Vagina (tissue), 2 donors: ENCODE data around the gene CDC42EP3. TPM values are rescaled to one million over a fixed set of nuclear protein-coding genes. Genes with fewer than 3 reads are reported as not detected.

Experiments
- DNase-seq, 2 donors: peaks; one replicate each; pipeline ENCODE4 v3.0.0-alpha.2; 2017; ENCODE audit errors: extremely low spot score in 2 of 2
- H3K27ac ChIP-seq: fragments of 200-600 bp; sonication (generic); one replicate; pipeline ENCODE4 v1.5.1; 2019
- H3K27me3 ChIP-seq: fragments of 200-600 bp; sonication (generic); one replicate; pipeline ENCODE4 v1.5.1; 2019
- H3K36me3 ChIP-seq, 2 donors: fragments of 200-600 bp; sonication (generic); one replicate each; pipeline ENCODE4 v1.5.1; 2017 to 2019
- H3K4me1 ChIP-seq: fragments of 200-600 bp; sonication (generic); one replicate; pipeline ENCODE4 v1.5.1; 2019
- H3K4me3 ChIP-seq, 2 donors: fragments of 200-600 bp; sonication (generic); 1 replicate in 1 of 2; 2 replicates in 1 of 2; pipeline ENCODE4 v1.5.1; 2016 to 2019
- H3K9me3 ChIP-seq: fragments of 200-600 bp; sonication (generic); one replicate; pipeline ENCODE4 v1.5.1; 2019
- POLR2A ChIP-seq, 2 donors: fragments of 450-650 bp; IDR thresholded peaks; one replicate each; pipeline ENCODE4 v1.6.1; 2017; ENCODE audit warnings: antibody characterized with exemption in 2 of 2, mild to moderate bottlenecking in 2 of 2, moderate library complexity in 2 of 2
- POLR2AphosphoS5 ChIP-seq, 2 donors: sonication (generic); formaldehyde crosslinking; IDR thresholded peaks; one replicate each; pipeline ENCODE4 v1.9.0; 2017; ENCODE audit warnings: antibody characterized with exemption in 2 of 2, mild to moderate bottlenecking in 2 of 2, low read depth in 1 of 2; ENCODE audit not compliant: insufficient read depth in 1 of 2
- intact Hi-C: fragments of 100-400 bp; cut with DNase I; formaldehyde crosslinking; loops from one replicate; pipeline ENCODE4 v1.15.1; 2023
- total RNA-seq: library from RNA; depleted of rRNA; stranded (reverse); fragments of >200 nt; gene quantifications from one replicate; pipeline ENCODE4 v1.2.3, GENCODE V29; 2016
- TF ChIP-seq, protein P1 (sequence below), 3 experiments: fragments of 450-650 bp in 2 of 3; fragments of 200-600 bp in 1 of 3; sonication (generic) in 1 of 3; IDR thresholded peaks; one replicate each; pipeline ENCODE4 v1.5.1; 2017 to 2019; ENCODE audit warnings: antibody characterized with exemption in 3 of 3, mild to moderate bottlenecking in 2 of 3, moderate library complexity in 2 of 3

Gene CDC42EP3
- total RNA-seq, 1 donor from 2014 or later, result 44.4 TPM

DNA sequence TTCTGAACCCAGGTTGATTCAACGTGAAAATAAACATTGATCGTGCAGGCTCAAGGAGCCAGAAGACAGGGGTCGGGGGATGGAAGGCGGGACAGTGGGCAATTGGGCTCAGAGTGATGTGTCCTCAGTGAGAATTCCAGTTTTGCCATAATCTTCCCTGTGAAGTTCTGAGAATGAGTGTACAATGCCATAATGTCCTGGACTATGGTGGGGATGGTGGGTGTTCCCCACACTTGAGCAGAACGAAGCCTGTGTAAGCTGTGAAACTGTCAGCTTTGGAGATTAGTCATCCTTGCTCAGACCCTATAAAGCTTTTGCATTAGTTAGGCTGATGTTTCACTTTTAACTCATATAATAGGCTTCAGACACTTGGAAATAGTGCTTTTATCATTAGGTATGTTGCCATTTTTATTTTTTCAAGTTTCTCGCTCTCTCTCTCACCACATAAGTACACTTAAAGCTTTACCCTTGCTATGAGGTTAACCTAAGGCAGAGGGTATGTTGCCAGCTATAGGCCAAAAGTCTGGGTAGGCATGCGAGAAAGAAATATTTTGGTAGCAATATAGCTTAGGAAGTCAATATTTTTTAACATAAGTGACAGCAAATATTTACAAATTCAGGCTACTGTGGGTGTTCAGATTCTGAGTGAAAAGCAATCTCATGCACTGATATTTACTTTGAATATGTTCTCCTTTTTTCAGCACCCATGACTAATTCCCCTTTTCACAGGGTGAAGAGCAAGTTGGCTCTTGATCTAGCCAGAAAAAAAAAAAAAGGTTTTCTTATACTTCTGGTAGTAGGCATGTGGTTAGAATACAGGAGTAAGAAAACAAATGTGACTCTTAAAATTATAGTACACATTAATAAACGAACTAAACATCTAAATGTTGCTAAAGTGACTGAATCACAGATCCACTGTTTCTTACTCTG, 47.2 kb downstream of the CDC42EP3 start:
- no peak overlapping the region for H3K4me3 ChIP-seq
- intact Hi-C loops, result no loop called here
- H3K9me3 ChIP-seq, result no peaks in the 10 kb centered on the region
- TF ChIP-seq, protein P1, sequence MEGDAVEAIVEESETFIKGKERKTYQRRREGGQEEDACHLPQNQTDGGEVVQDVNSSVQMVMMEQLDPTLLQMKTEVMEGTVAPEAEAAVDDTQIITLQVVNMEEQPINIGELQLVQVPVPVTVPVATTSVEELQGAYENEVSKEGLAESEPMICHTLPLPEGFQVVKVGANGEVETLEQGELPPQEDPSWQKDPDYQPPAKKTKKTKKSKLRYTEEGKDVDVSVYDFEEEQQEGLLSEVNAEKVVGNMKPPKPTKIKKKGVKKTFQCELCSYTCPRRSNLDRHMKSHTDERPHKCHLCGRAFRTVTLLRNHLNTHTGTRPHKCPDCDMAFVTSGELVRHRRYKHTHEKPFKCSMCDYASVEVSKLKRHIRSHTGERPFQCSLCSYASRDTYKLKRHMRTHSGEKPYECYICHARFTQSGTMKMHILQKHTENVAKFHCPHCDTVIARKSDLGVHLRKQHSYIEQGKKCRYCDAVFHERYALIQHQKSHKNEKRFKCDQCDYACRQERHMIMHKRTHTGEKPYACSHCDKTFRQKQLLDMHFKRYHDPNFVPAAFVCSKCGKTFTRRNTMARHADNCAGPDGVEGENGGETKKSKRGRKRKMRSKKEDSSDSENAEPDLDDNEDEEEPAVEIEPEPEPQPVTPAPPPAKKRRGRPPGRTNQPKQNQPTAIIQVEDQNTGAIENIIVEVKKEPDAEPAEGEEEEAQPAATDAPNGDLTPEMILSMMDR (IDR thresholded peaks at IDR 0.05), result no peak
- peak in 1 of 2 donors; percentile 21 for TF ChIP-seq POLR2AphosphoS5 (IDR thresholded peaks at IDR 0.05; ENCODE audit: insufficient read depth in 1 of 2, low read depth in 1 of 2)
- DNase-seq, result no peak
- no peaks in the 10 kb centered on the region for H3K27me3 ChIP-seq
- peak overlapping the region; percentile 9 for H3K27ac ChIP-seq
- no peaks in the 10 kb centered on the region for H3K4me1 ChIP-seq
- no peaks in the 10 kb centered on the region for H3K36me3 ChIP-seq

- H3K36me3 ChIP-seq, result no peaks in the 10 kb centered on the region
- no peaks in the 10 kb centered on the region for H3K9me3 ChIP-seq
- TF ChIP-seq, protein P1 (IDR thresholded peaks at IDR 0.05), result no peak
- TF ChIP-seq POLR2A (IDR thresholded peaks at IDR 0.05) (no peak), POLR2AphosphoS5 (IDR thresholded peaks at IDR 0.05; ENCODE audit: insufficient read depth in 1 of 2, low read depth in 1 of 2) (no peak)
- H3K4me3 ChIP-seq, result no peak overlapping the region
- no peak for DNase-seq
- intact Hi-C loops, result no loop called here
- no peak overlapping the region for H3K27ac ChIP-seq
- no peaks in the 10 kb centered on the region for H3K4me1 ChIP-seq
- no peaks in the 10 kb centered on the region for H3K27me3 ChIP-seq
These were observed 48.0 kb downstream of the CDC42EP3 start for GRCh38 chr2:37623406-37623805.

DNA sequence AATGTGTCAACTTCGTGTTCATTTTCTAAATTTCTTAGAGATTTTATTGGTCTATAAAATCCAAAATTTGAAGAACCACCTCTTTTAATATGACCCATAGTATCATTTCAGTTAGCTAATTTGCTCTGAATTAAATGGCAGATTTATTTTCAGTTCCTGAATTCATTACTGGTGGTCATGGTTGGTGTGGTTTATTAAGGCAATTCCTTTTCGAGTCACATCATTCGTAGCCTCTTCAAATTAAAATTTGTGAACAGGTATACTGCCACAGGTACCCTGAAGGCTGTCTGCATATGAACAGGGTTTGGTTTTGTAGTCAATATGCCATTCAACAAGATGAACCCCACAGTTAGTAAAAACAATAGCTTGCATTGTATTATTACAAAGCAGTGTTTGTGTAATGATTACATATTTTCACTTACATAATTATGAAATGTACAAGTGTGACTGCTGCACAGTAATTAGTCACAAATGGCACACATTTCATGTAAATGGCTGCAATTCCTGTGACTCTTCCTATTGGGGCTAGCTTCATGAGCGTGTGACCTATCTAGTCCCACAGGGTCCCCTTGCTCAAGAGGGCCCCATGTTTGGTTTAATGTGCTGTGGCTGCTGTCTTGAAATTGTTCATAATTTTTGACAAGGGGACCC, 48.9 kb downstream of the CDC42EP3 start:
- TF ChIP-seq, protein P1 (IDR thresholded peaks at IDR 0.05), result no peak
- TF ChIP-seq POLR2AphosphoS5 (IDR thresholded peaks at IDR 0.05; ENCODE audit: insufficient read depth in 1 of 2, low read depth in 1 of 2), result no peak
- no peak for TF ChIP-seq POLR2A (IDR thresholded peaks at IDR 0.05)
- Histone ChIP-seq H3K27ac (no peak overlapping the region), H3K27me3 (no peaks in the 10 kb centered on the region), H3K4me3 (no peak overlapping the region), H3K4me1 (no peaks in the 10 kb centered on the region), H3K36me3 (no peaks in the 10 kb centered on the region), H3K9me3 (no peaks in the 10 kb centered on the region)
- intact Hi-C loops, result no loop called here
- no peak for DNase-seq

- Histone ChIP-seq H3K9me3 (no peaks in the 10 kb centered on the region), H3K4me3 (no peak overlapping the region), H3K27me3 (no peaks in the 10 kb centered on the region), H3K4me1 (no peaks in the 10 kb centered on the region), H3K36me3 (no peaks in the 10 kb centered on the region), H3K27ac (no peak overlapping the region)
- TF ChIP-seq POLR2A (IDR thresholded peaks at IDR 0.05) (no peak), POLR2AphosphoS5 (IDR thresholded peaks at IDR 0.05; ENCODE audit: insufficient read depth in 1 of 2, low read depth in 1 of 2) (no peak)
- TF ChIP-seq, protein P1 (IDR thresholded peaks at IDR 0.05), result no peak
- no peak for DNase-seq
- intact Hi-C loops, result no loop called here
These were observed 50.2 kb downstream of the CDC42EP3 start for GRCh38 chr2:37621199-37621598.

DNA sequence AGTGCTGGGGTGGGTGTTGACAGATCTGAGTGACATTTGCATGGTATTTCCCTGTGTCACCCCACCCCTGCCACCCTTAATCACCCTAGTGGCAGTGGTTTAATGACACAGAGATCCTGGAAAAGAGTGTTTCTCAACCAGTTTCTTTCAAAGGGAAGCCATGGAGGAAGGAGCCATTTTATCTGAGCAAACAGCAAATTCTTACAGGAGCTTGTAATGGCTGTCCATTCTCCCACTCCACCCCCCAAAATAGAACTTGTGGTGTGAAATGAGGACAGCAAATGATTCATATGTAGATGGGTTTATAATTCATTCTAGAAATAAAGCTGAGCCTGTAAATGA, 51.5 kb downstream of the CDC42EP3 start:
- intact Hi-C loops, result no loop called here
- no peaks in the 10 kb centered on the region for H3K27me3 ChIP-seq
- H3K9me3 ChIP-seq, result no peaks in the 10 kb centered on the region

More for the DNA sequence above, 51.5 kb downstream of the CDC42EP3 start:
- Histone ChIP-seq H3K4me3 (no peak overlapping the region), H3K27ac (no peak overlapping the region), H3K4me1 (no peaks in the 10 kb centered on the region), H3K36me3 (no peaks in the 10 kb centered on the region)
- no peak for DNase-seq
- TF ChIP-seq POLR2A (IDR thresholded peaks at IDR 0.05) (no peak), POLR2AphosphoS5 (IDR thresholded peaks at IDR 0.05; ENCODE audit: insufficient read depth in 1 of 2, low read depth in 1 of 2) (no peak)
- TF ChIP-seq, protein P1 (IDR thresholded peaks at IDR 0.05), result no peak
